Mucosa of descending colon (tissue), 3 donors: ENCODE measurements around the gene PCDHGB7. TPM values are rescaled to one million over a fixed set of nuclear protein-coding genes. Genes with fewer than 3 reads are reported as not detected.
"Not testable (repeated sequence)": the region's sequence is repeated elsewhere in the genome, so short reads cannot be mapped to it uniquely, and the experiment has no call there.

Source experiments
- ATAC-seq: fragments of 200-7000 bp; cut with Tn5 transposase; one replicate; pipeline ENCODE4 v1.9.1; 2020; ENCODE audit warnings: mild to moderate bottlenecking, moderate library complexity
- DNase-seq, 3 donors: peaks; one replicate each; pipeline ENCODE4 v3.0.0-alpha.2; 2020
- H3K36me3 ChIP-seq: fragments of 200-600 bp; one replicate; pipeline ENCODE4 v1.8.0; 2021; ENCODE audit warnings: low read depth, mild to moderate bottlenecking
- H3K4me1 ChIP-seq: fragments of 200-600 bp; one replicate; pipeline ENCODE4 v1.8.0; 2021; ENCODE audit warnings: low read depth, mild to moderate bottlenecking
- H3K4me3 ChIP-seq: fragments of 200-600 bp; one replicate; pipeline ENCODE4 v1.8.0; 2021; ENCODE audit warnings: mild to moderate bottlenecking
- H3K9me3 ChIP-seq: fragments of 200-600 bp; one replicate; pipeline ENCODE4 v1.8.0; 2021; ENCODE audit warnings: mild to moderate bottlenecking
- intact Hi-C, 2 donors: fragments of 100-400 bp; cut with DNase I in 1 of 2; cut with micrococcal nuclease in 1 of 2; formaldehyde crosslinking; loops; one replicate each; pipeline versions ENCODE4 v1.11.0 to v1.11.1; 2022; cut with DNase I, micrococcal nuclease
- long read RNA-seq, 2 donors: library from polyadenylated mRNA; unstranded; transcript quantifications; one replicate each; pipeline ENCODE4 v2.0.0, GENCODE V29; 2019 to 2021
- total RNA-seq, 3 donors: library from RNA; stranded (reverse); fragmentation: NEBNext Ultra II Directional in 2 of 3; extraction: Animal tissue kit (Norgen Biotek cat#: 25700) in 2 of 3; gene quantifications; one replicate each; pipeline versions ENCODE4 v1.2.1 to v1.2.4, GENCODE V29; 2021 to 2023
- TF ChIP-seq, protein P1 (sequence below): fragments of 200-600 bp; IDR thresholded peaks from one replicate; pipeline ENCODE4 v1.8.0; 2022; ENCODE audit warnings: antibody characterized with exemption, mild to moderate bottlenecking
- donor health status: DM: no; HTN: no; CAD: no; lungs with moderate emphysema.
- donor health status: DM: no; HTN: no; CAD: no.
- donor health status: DM: no; HTN: yes; CAD: no.

PCDHGB7 gene
- total RNA-seq, result 10 to 100 TPM in 1 of 3 donors, 1 to 10 TPM in 2; 4.2 to 17.9 (median 4.5) TPM
- long read RNA-seq, donor 1, full-length matches to known transcripts, result 2 of 2 reads
- long read RNA-seq, donor 1, partial matches to known transcripts, result 0 of 2 reads
- long read RNA-seq, donor 1, other reads (novel, unspliced or antisense), result 0 of 2 reads
- long read RNA-seq, donor 2, result 0 reads

- intact Hi-C loops, H3K4me3 ChIP-seq, H3K36me3 ChIP-seq, H3K4me1 ChIP-seq: not testable (repeated sequence)
- ATAC-seq (peak; percentile 75), DNase-seq (peak; percentile 55 to 63 (median 60))
- H3K9me3 ChIP-seq, result peaks cover 97% of the 10 kb centered on the region
- TF ChIP-seq, protein P1, sequence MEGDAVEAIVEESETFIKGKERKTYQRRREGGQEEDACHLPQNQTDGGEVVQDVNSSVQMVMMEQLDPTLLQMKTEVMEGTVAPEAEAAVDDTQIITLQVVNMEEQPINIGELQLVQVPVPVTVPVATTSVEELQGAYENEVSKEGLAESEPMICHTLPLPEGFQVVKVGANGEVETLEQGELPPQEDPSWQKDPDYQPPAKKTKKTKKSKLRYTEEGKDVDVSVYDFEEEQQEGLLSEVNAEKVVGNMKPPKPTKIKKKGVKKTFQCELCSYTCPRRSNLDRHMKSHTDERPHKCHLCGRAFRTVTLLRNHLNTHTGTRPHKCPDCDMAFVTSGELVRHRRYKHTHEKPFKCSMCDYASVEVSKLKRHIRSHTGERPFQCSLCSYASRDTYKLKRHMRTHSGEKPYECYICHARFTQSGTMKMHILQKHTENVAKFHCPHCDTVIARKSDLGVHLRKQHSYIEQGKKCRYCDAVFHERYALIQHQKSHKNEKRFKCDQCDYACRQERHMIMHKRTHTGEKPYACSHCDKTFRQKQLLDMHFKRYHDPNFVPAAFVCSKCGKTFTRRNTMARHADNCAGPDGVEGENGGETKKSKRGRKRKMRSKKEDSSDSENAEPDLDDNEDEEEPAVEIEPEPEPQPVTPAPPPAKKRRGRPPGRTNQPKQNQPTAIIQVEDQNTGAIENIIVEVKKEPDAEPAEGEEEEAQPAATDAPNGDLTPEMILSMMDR, result peak; percentile 9
Measured at GRCh38 chr5:141417494-141418172, at the start of gene PCDHGB7. TSS of gene PCDHGB7 (plus strand) at chr5:141417677. CDS start at chr5:141417860, 183 bp downstream.

DNA sequence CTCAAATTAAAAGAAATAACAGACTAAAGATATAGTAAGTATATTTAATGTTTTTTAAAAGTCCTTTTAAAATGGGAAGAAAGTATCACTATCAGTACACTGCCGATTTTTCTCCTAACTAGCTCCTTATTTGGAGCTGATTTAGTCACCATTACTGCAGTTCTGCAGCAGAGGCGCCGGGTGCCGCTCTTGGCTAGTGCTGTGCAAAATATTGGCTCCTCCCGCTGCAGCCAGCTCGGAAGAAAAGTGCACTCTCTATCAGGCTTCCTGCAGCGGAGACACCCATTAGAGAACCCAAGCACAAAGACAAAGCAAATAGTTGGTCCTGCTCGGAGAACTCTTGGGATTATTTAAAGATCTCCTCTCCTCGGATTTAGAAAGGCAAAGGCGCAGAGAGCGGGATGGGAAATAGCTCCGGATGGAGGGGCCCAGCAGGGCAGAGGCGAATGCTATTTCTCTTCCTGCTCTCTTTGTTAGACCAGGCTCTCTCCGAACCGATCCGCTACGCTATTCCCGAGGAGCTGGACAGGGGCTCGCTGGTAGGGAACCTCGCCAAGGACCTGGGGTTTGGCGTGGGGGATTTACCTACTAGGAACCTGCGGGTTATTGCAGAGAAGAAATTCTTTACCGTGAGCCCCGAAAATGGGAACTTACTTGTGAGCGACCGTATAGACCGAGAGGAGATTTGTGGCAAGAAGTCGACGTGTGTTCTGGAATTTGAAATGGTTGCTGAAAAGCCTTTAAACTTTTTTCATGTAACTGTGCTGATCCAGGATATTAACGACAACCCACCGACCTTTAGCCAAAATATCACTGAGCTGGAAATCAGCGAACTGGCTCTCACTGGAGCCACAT lies 47.3 kb upstream of the PCDHGB7 start, which contains the start of gene PCDHGB3:
Gene PCDHGB3, plus strand, starts transcription at position 249 of the 855 bp plus-strand sequence. Its CDS starts 153 bp downstream, at position 402.
- TF ChIP-seq, protein P1, result no peak
- no peaks in the 10 kb centered on the region for H3K4me1 ChIP-seq
- no peaks in the 10 kb centered on the region for H3K36me3 ChIP-seq
- peaks cover 85% of the 10 kb centered on the region for H3K9me3 ChIP-seq
- H3K4me3 ChIP-seq, result no peak within 1 kb of the TSS
- DNase-seq (peak in 2 of 3 donors; percentile 29 to 46), ATAC-seq (peak; percentile 75)
- intact Hi-C loops, result no loop called here

DNA sequence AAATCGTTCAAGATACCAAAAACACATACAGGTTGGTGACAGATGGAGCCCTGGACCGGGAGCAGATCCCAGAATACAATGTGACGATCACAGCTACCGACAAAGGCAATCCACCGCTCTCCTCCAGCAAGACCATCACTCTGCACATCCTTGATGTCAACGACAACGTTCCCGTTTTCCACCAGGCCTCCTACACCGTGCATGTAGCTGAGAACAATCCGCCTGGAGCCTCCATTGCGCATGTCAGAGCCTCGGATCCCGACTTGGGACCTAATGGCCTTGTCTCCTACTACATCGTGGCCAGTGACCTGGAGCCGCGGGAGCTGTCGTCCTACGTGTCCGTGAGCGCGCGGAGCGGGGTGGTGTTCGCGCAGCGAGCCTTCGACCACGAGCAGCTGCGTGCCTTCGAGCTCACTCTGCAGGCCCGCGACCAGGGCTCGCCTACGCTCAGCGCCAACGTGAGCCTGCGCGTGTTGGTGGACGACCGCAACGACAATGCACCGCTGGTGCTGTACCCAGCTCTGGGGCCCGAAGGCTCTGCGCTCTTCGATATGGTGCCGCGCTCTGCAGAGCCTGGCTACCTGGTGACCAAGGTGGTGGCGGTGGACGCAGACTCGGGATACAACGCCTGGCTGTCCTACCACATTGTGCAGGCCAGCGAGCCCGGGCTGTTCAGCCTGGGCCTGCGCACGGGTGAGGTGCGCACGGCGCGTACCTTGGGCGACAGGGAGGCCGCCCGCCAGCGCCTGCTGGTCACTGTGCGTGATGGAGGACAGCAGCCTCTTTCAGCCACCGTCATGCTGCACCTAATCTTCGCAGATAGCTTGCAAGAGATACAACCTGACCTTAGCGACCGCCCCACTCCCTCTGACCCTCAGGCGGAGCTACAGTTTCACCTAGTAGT lies 45.7 kb upstream of the PCDHGB7 start:
- Histone ChIP-seq H3K4me3 (no peak overlapping the region), H3K36me3 (no peaks in the 10 kb centered on the region), H3K9me3 (peaks cover 83% of the 10 kb centered on the region), H3K4me1 (no peaks in the 10 kb centered on the region)
- no peak for ATAC-seq
- DNase-seq, result no peak
- TF ChIP-seq, protein P1, result no peak
- intact Hi-C loops, result no loop called here

GRCh38 chr5:141373673-141374317 lies 43.7 kb upstream of the PCDHGB7 start, which contains the start of gene PCDHGA6:
TSS of gene PCDHGA6 (plus strand) at chr5:141373891. CDS start at chr5:141374084, 193 bp downstream.
- no peak within 1 kb of the TSS for H3K4me3 ChIP-seq
- ATAC-seq (no peak), DNase-seq (no peak)
- H3K36me3 ChIP-seq, result no peaks in the 10 kb centered on the region
- peaks cover 88% of the 10 kb centered on the region for H3K9me3 ChIP-seq
- H3K4me1 ChIP-seq, result no peaks in the 10 kb centered on the region
- intact Hi-C loops, result no loop called here
- TF ChIP-seq, protein P1, result no peak
